Motor neuron (in vitro differentiated cells): ENCODE data around the gene PAGE2. TPM values are rescaled to one million over a fixed set of nuclear protein-coding genes. Genes with fewer than 3 reads are reported as not detected.
"Not testable (repeated sequence)": the region's sequence is repeated elsewhere in the genome, so short reads cannot be mapped to it uniquely, and the experiment has no call there.

Experiments
- ATAC-seq, 8 experiments: fragments of 200-7000 bp; cut with Tn5 transposase; replicated peaks in 6 of 8; 2 replicates each; pipeline ENCODE4 v1.8.0; 2021; ENCODE audit warnings: mild to moderate bottlenecking in 8 of 8, moderate library complexity in 8 of 8
- H3K27ac ChIP-seq, 2 donors: fragments of 250-450 bp; sonication (Bioruptor Pico); 2 replicates each; pipeline ENCODE4 v1.9.0; 2021; ENCODE audit warnings: antibody characterized with exemption in 2 of 2, mild to moderate bottlenecking in 2 of 2, moderate library complexity in 1 of 2
- H3K4me1 ChIP-seq, 2 donors: fragments of 250-450 bp; sonication (Bioruptor Pico); replicated peaks in 1 of 2; 2 replicates each; pipeline ENCODE4 v1.6.1; 2021; ENCODE audit warnings: antibody characterized with exemption in 2 of 2, mild to moderate bottlenecking in 2 of 2, moderate library complexity in 1 of 2
- H3K4me3 ChIP-seq, 5 donors: fragments of 250-450 bp; sonication (Bioruptor Pico); 2 replicates each; pipeline ENCODE4 v1.9.0; 2021; ENCODE audit warnings: antibody characterized with exemption in 5 of 5, mild to moderate bottlenecking in 5 of 5, moderate library complexity in 4 of 5
- WGBS, 10 experiments: fragments of 450-650 bp; shearing (Covaris generic); methylation state at CpG; one replicate each; pipeline ENCODE4 v1.0.0; 2022; 5-methylcytosine and 5-hydroxymethylcytosine counted together
- in situ Hi-C, 9 experiments: fragments of 400-800 bp; cut with MboI; loops; one replicate each; pipeline ENCODE4 v1.15.0; 2021; ENCODE audit warnings: low sequenced_read_pairs in 9 of 9, low pct_unique_long_range_greater_than_20kb in 2 of 9; ENCODE audit not compliant: unreplicated experiment in 9 of 9
- total RNA-seq, 8 experiments: library from RNA; unstranded; fragments of 300-600 nt; gene quantifications; 2 replicates each; pipeline versions ENCODE4 v1.2.3 to v1.2.4, GENCODE V29; 2022

PAGE2 gene
- total RNA-seq = 1 to 10 TPM in 1 of 8 experiments, not detected in 7; 4.3 TPM

GRCh38 chrX:55088795-55089489, at the start of gene PAGE2:
Gene PAGE2 (plus strand): TSS chrX:55089018. CDS start chrX:55090021, 1,003 bp downstream.
- Histone ChIP-seq H3K4me3 (no peak within 1 kb of the TSS), H3K4me1 (no peaks in the 10 kb centered on the region), H3K27ac (no peak within 1 kb of the TSS)
- WGBS, 10 experiments = 20 to 100% (median 77%) methylated on average over 1 to 21 of the region's 30 CpGs; no CpG with 5 or more reads in 7 of the 10 experiments
- no peak for ATAC-seq
- in situ Hi-C loops = no loop called here

GRCh38 chrX:55039471-55039870, 49.3 kb upstream of the PAGE2 start:
- H3K27ac ChIP-seq = no peak overlapping the region
- WGBS, 10 experiments = 0 to 87% (median 67%) methylated on average over 1 to 3 of the region's 3 CpGs; no CpG with 5 or more reads in 3 of the 10 experiments
- H3K4me1 ChIP-seq = no peaks in the 10 kb centered on the region
- no peak for ATAC-seq
- in situ Hi-C loops = no loop called here
- H3K4me3 ChIP-seq = no peak overlapping the region

- H3K27ac ChIP-seq = no peak overlapping the region
- ATAC-seq = no peak
- H3K4me1 ChIP-seq = no peaks in the 10 kb centered on the region
- in situ Hi-C loops = no loop called here
- no peak overlapping the region for H3K4me3 ChIP-seq
- WGBS, 10 experiments = 75 to 88% (median 87%) methylated on average over 3 to 6 of the region's 6 CpGs; no CpG with 5 or more reads in 7 of the 10 experiments
Measured at GRCh38 chrX:55041514-55041913, 47.3 kb upstream of the PAGE2 start.

- 100% methylated on average over 1 of the region's 2 CpGs; no CpG with 5 or more reads in 9 of the 10 experiments for WGBS, 10 experiments
- H3K4me3 ChIP-seq, in situ Hi-C loops, H3K27ac ChIP-seq, H3K4me1 ChIP-seq, ATAC-seq: not testable (repeated sequence)
Measured at GRCh38 chrX:55050599-55050998, 38.2 kb upstream of the PAGE2 start.

GRCh38 chrX:55056820-55057674, 31.8 kb upstream of the PAGE2 start:
- Histone ChIP-seq H3K4me1 (peaks cover 8 to 10% of the 10 kb centered on the region in 2 donors), H3K4me3 (peak overlapping the region in 1 of 5 donors; percentile 14), H3K27ac (no peak overlapping the region)
- peak in 5 of 8 experiments; percentile 63 to 84 (median 68) for ATAC-seq
- in situ Hi-C loops = no loop called here
- 0 to 50% (median 24%) methylated on average over 1 to 7 of the region's 7 CpGs; no CpG with 5 or more reads in 5 of the 10 experiments for WGBS, 10 experiments

- 0 to 100% (median 22%) methylated on average over 1 to 5 of the region's 5 CpGs; no CpG with 5 or more reads in 3 of the 10 experiments for WGBS, 10 experiments
- Histone ChIP-seq H3K4me1 (peaks cover 8 to 10% of the 10 kb centered on the region in 2 donors), H3K27ac (no peak overlapping the region), H3K4me3 (peak overlapping the region in 1 of 5 donors; percentile 14)
- peak; percentile 42 to 81 (median 66) for ATAC-seq
- in situ Hi-C loops = no loop called here
Measured at GRCh38 chrX:55057675-55058249, 31.1 kb upstream of the PAGE2 start.

- in situ Hi-C loops, ATAC-seq, H3K27ac ChIP-seq, H3K4me1 ChIP-seq, H3K4me3 ChIP-seq: not testable (repeated sequence)
- 33 to 40% methylated on average over 1 of the region's 2 CpGs; no CpG with 5 or more reads in 8 of the 10 experiments for WGBS, 10 experiments
Measured at GRCh38 chrX:55067180-55067579, 21.6 kb upstream of the PAGE2 start.

- no peak overlapping the region for H3K4me3 ChIP-seq
- 30 to 80% methylated on average over 1 to 2 of the region's 3 CpGs; no CpG with 5 or more reads in 8 of the 10 experiments for WGBS, 10 experiments
Measured at GRCh38 chrX:55072286-55072685, 16.5 kb upstream of the PAGE2 start.

GRCh38 chrX:55074851-55075467, 13.9 kb upstream of the PAGE2 start, which contains the start of gene PAGE2B:
Gene PAGE2B (plus strand): TSS chrX:55075030. CDS start chrX:55076042, 1,012 bp downstream.
- Histone ChIP-seq H3K27ac (no peak within 1 kb of the TSS), H3K4me3 (no peak within 1 kb of the TSS), H3K4me1 (no peaks in the 10 kb centered on the region)
- no peak for ATAC-seq
- in situ Hi-C loops = no loop called here
- 80 to 87% (median 86%) methylated on average over 4 to 16 of the region's 36 CpGs; no CpG with 5 or more reads in 7 of the 10 experiments for WGBS, 10 experiments

More at GRCh38 chrX:55072286-55072685, 16.5 kb upstream of the PAGE2 start:
- no peaks in the 10 kb centered on the region for H3K4me1 ChIP-seq
- H3K27ac ChIP-seq = no peak overlapping the region
- in situ Hi-C loops = no loop called here
- ATAC-seq = no peak

GRCh38 chrX:55098691-55099090, 9.9 kb downstream of the PAGE2 start:
- no peaks in the 10 kb centered on the region for H3K4me1 ChIP-seq
- 0 to 50% (median 40%) methylated on average over 1 to 2 of the region's 2 CpGs; no CpG with 5 or more reads in 6 of the 10 experiments for WGBS, 10 experiments
- ATAC-seq = no peak
- no peak overlapping the region for H3K4me3 ChIP-seq
- no peak overlapping the region for H3K27ac ChIP-seq
- in situ Hi-C loops = no loop called here

GRCh38 chrX:55099162-55099561, 10.3 kb downstream of the PAGE2 start:
- Histone ChIP-seq H3K4me1 (no peaks in the 10 kb centered on the region), H3K27ac (no peak overlapping the region), H3K4me3 (no peak overlapping the region)
- in situ Hi-C loops = no loop called here
- ATAC-seq = no peak
- 0 to 100% (median 52%) methylated on average over 1 of the region's 1 CpG; no CpG with 5 or more reads in 6 of the 10 experiments for WGBS, 10 experiments

- 17 to 67% (median 33%) methylated on average over 1 to 2 of the region's 3 CpGs; no CpG with 5 or more reads in 7 of the 10 experiments for WGBS, 10 experiments
- peak in 2 of 8 experiments; percentile 63 to 82 for ATAC-seq
- in situ Hi-C loops = no loop called here
Measured at GRCh38 chrX:55102754-55103153, 13.9 kb downstream of the PAGE2 start.

More at GRCh38 chrX:55102754-55103153, 13.9 kb downstream of the PAGE2 start:
- H3K4me1 ChIP-seq = no peaks in the 10 kb centered on the region
- H3K27ac ChIP-seq = no peak overlapping the region
- H3K4me3 ChIP-seq = no peak overlapping the region
